D721Med (cell line): ENCODE data around the gene EFHB.
"Not testable (repeated sequence)": the region's sequence is repeated elsewhere in the genome, so short reads cannot be mapped to it uniquely, and the experiment has no call there.

Experiments
- DNase-seq: peaks from one replicate; pipeline ENCODE4 v3.0.0; 2011; ENCODE audit warnings: low spot score; ENCODE audit not compliant: insufficient read length
- FAIRE-seq: peaks from 2 replicates; lab custom pipeline; 2011; peaks lifted over from hg19 to GRCh38; lab: Jason Lieb, UNC
- CTCF ChIP-seq: IDR thresholded peaks from 2 replicates; pipeline ENCODE4 v1.5.1; 2012; ENCODE audit warnings: mild to moderate bottlenecking, control low read depth; ENCODE audit not compliant: insufficient read depth; ENCODE audit errors: missing control alignments

The EFHB gene

DNA sequence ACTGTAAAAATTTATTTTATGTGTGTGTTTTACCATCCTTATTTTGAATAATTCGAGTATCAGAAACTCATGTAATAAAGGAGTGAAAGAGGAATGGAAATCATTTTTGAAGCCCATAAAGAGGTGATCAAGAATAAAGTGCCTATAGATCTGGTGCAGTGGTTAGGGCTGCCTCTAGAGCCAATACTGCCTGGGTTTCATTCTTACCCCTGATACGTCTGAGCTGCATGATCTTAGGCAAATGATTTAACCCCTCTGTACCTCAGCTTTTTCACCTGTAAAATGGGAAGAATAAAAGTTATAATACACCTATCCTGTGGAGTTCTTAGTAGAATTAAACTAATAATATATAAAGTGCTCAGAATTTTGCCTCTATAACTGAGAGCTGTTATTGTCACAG lies 30.4 kb downstream of the EFHB start:
- FAIRE-seq (no peak), DNase-seq (no peak)
- no peak for TF ChIP-seq CTCF

DNA sequence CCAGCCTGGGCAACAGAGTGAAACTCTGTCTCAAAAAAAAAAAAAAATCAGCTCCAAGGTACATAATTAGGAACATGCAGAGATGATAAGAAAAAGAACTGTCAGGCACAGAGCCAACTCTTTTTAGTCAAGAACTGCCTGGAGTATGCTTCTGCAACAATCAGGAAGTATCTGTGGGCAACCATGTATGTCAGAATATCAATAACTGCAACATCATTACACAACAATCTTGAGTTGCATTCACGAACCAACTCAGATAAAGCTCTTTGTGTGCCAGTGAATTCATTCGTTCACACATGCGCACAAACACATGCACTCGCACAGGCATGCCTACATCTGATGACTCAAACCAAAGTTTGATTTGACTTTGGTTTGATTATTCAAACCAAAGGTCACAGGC lies 32.1 kb downstream of the EFHB start:
- no peak for DNase-seq
- no peak for FAIRE-seq
- TF ChIP-seq CTCF, result no peak

- no peak for FAIRE-seq
- peak; percentile 11 for TF ChIP-seq CTCF
- no peak for DNase-seq
Observed at GRCh38 chr3:19901337-19901736, 32.7 kb downstream of the EFHB start.

- not testable (repeated sequence) for FAIRE-seq, DNase-seq
Observed at GRCh38 chr3:19899833-19900232, 34.2 kb downstream of the EFHB start.

- FAIRE-seq, result no peak
- no peak for TF ChIP-seq CTCF
- DNase-seq, result no peak
Observed at GRCh38 chr3:19899264-19899663, 34.8 kb downstream of the EFHB start.

GRCh38 chr3:19898721-19899120 lies 35.3 kb downstream of the EFHB start:
- no peak for TF ChIP-seq CTCF
- FAIRE-seq (no peak), DNase-seq (no peak)

DNA sequence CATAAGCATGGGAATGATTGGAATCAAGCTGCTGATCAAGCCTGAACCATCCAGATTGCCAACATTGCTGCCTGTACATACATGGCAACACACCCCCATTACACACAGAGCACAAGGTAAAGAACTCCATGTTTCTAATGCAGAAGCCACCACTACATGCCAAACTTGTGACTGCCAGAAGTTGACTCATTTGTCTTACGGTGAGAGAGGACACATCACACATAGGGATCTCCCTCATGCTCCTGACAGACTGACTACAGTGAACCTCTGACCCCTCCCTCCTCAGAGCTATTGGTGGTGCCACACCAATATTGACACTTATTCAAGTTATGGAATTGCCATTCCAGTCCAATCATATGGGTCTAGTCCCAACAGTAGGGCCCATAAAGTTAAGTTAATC lies 42.3 kb downstream of the EFHB start:
- no peak for TF ChIP-seq CTCF
- no peak for FAIRE-seq
- DNase-seq, result no peak

DNA sequence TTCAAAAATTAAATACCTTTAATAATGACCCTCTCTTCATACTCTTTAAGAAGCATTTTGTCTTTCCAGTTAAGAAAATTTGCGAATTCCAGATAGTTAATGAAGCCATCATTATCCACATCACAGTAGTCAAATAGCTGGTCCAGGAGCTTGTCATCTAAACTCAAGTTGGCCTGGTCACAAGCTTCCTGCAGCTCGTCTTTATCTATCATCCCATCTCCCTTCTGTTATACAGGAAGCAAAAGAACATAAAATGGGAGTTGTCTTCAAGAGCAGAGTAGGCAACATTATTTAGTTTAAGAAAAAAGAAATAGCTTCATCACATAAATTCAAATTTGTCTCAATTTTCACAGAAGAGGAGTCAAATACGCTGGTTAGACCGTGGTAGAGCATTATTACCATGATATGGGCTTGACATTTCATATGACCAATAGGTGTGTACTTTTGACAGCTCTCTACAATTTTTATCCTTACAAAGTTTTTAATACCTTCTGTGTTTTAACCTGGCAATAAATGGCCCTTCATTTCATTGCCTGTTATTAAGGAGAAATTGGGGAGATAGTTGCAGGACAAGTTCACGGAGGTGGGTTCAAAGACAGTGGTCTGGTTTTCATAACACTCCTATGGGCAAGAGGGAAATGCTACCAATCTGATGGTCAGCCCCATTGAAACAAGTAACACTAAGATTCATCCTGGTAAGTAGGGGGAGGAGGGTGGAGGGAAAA lies 45.4 kb downstream of the EFHB start:
- TF ChIP-seq CTCF, result no peak
- FAIRE-seq (no peak), DNase-seq (no peak)

GRCh38 chr3:19887122-19887521 lies 46.9 kb downstream of the EFHB start:
- not testable (repeated sequence) for DNase-seq, FAIRE-seq
